ENCODE data around the gene SHROOM3. TPM values are rescaled to one million over a fixed set of nuclear protein-coding genes. Genes with fewer than 3 reads are reported as not detected.

The SHROOM3 gene
- total and polyA plus RNA-seq, 2 donors (not counting 3 experiments of a cell fraction or from before 2014, with no cell fraction given), result 2.7 to 6.7 TPM

- no peaks in the 10 kb centered on the region for H3K9me1 ChIP-seq (replicated peaks; ENCODE audit: control insufficient read depth, extremely low read depth, insufficient read depth, low read length)
- H3K9me3 ChIP-seq (replicated peaks; ENCODE audit: control insufficient read depth, insufficient read depth, low read length), result no peaks in the 10 kb centered on the region
- no peak overlapping the region for H3K9ac ChIP-seq (replicated peaks; ENCODE audit: extremely low read depth, insufficient read depth, low read length)
- TF ChIP-seq POLR2AphosphoS5 (IDR thresholded peaks at IDR 0.05; ENCODE audit: insufficient read depth, low read depth, low read length) (no peak), GATA2 (IDR thresholded peaks at IDR 0.05; ENCODE audit: insufficient read depth, insufficient read length, low read depth, low read length) (no peak), POLR2A (IDR thresholded peaks at IDR 0.05; ENCODE audit: low read depth, low read length) (no peak), EZH2 (IDR thresholded peaks at IDR 0.05; ENCODE audit: borderline replicate concordance, low read depth, low read length, severe bottlenecking) (no peak), MAX (IDR thresholded peaks at IDR 0.05; ENCODE audit: insufficient read depth, insufficient read length) (no peak), FOS (IDR thresholded peaks at IDR 0.05; ENCODE audit: borderline replicate concordance, insufficient read depth, low read length) (no peak), MYC (IDR thresholded peaks at IDR 0.05; ENCODE audit: low read depth, low read length) (no peak), JUN (IDR thresholded peaks at IDR 0.05; ENCODE audit: borderline replicate concordance, insufficient read depth, insufficient read length, low read depth) (no peak), CTCF (IDR thresholded peaks at IDR 0.05; ENCODE audit: extremely low read depth in 1 of 2, insufficient read depth in 1 of 2, low read depth in 1 of 2, low read length in 2 of 2) (no peak)
- H3K27ac ChIP-seq (ENCODE audit: insufficient read depth, low read depth, low read length), result no peak overlapping the region
- H3K36me3 ChIP-seq (ENCODE audit: control insufficient read depth in 2 of 2, extremely low read depth in 1 of 2, insufficient read depth in 2 of 2, low read length in 2 of 2), result no peaks in the 10 kb centered on the region
- H3K27me3 ChIP-seq (ENCODE audit: control insufficient read depth in 2 of 2, insufficient read depth in 2 of 2, low read length in 2 of 2), result no peaks in the 10 kb centered on the region
- no peak for FAIRE-seq
- H3K4me2 ChIP-seq (ENCODE audit: insufficient read depth, low read length), result no peak overlapping the region
- peaks cover 5% of the 10 kb centered on the region for H3K4me1 ChIP-seq (ENCODE audit: control insufficient read depth, extremely low read depth, insufficient read depth, low read length)
- no peak overlapping the region for H2AFZ ChIP-seq (ENCODE audit: low read depth, low read length)
- ChIA-PET CTCF (no interaction called here), POLR2A (no interaction called here)
- no peaks in the 10 kb centered on the region for H4K20me1 ChIP-seq (replicated peaks; ENCODE audit: control insufficient read depth, extremely low read depth, insufficient read depth, low read length)
- no peak overlapping the region for H3K4me3 ChIP-seq (replicated peaks in 1 of 3; ENCODE audit: insufficient read depth in 1 of 3, low read depth in 1 of 3, low read length in 3 of 3)
- intact Hi-C loops (cut with micrococcal nuclease) (no loop called here), dilution Hi-C loops (cut with MboI; ENCODE audit: extremely low pct_ligation_motif_present, low sequenced_read_pairs) (no loop called here)
- DNase-seq (ENCODE audit: low read depth, low spot score), result no peak
- BruUV-seq (replicated peaks), result no TSS peak
- H3K79me2 ChIP-seq (ENCODE audit: control insufficient read depth, insufficient read depth, low read length), result no peaks in the 10 kb centered on the region
These were observed 356.4 kb downstream of the SHROOM3 start for GRCh38 chr4:76791479-76791878.

All from endothelial cell of umbilical vein (primary cell).